ENCODE measurements around the gene CLRN1. TPM values are rescaled to one million over a fixed set of nuclear protein-coding genes. Genes with fewer than 3 reads are reported as not detected.

CLRN1 gene
- total RNA-seq, 1 donor from 2014 or later, result not detected

- DNase-seq (ENCODE audit: low read depth, low spot score), result no peak
Measured at GRCh38 chr3:150921209-150921608, 51.3 kb downstream of the CLRN1 start.

- DNase-seq (ENCODE audit: low read depth, low spot score), result no peak
Measured at GRCh38 chr3:150920236-150920635, 52.3 kb downstream of the CLRN1 start.

GRCh38 chr3:150917951-150918350 lies 54.6 kb downstream of the CLRN1 start:
- DNase-seq (ENCODE audit: low read depth, low spot score), result no peak

- DNase-seq (ENCODE audit: low read depth, low spot score), result no peak
Measured at GRCh38 chr3:150913133-150913922, 59.2 kb downstream of the CLRN1 start.

DNA sequence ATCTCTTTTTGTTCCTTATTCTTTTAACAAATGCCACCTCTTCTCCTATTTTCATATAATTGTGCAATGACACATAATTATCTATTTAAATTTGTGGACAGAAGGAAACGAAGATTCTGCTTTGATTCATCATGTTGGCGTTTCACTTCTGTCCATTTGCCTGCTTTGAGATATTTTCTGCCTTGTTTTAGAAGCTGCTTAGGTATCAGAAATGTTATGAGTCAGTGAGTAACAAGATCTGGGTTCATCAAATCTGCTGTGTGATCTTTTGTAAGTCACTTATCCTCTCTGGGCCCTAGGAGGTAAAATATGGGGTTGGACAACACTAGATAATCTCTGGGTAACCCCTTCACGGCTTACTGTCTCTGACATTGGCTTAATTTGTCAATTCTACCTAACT lies 60.0 kb downstream of the CLRN1 start:
- no peak for DNase-seq (ENCODE audit: low read depth, low spot score)

DNA sequence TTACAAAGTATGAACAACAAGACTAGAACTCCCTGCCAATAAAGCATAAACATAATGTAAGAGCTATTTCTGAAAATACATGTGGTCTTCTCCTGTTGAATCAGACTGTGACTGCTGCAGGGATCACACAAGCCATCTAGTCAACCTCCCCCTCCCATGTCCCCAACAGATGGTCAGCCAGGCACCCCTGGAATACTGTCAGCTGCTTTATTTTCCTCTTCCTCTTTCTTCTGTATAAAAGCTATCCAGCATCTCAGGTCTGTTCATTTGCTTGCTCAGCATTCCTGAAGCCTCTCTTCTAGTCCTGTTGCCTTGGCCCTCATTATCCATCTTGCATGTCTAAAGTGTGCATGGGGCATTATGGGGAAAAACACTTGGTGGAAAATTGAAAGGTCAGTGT lies 60.8 kb downstream of the CLRN1 start:
- DNase-seq (ENCODE audit: low read depth, low spot score), result no peak

DNA sequence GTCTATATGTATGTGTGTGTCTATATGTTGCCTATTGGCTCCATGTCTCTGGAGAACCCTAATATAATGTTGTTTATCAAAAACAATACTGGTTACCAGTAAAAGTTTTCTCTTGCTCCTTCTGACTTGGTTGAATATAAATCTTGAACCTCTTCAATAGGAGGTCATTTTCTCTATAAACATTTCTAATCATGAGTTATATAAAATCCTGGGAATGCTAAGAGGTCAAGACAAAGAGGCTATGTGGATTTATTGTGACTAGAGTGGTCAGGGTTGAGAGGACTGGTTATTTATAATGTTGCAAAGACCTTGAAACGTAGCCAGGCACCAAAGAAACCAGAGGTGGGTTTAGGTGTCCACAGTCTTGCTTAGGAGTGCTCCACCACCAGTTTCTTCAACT lies 66.1 kb downstream of the CLRN1 start:
- DNase-seq (ENCODE audit: low read depth, low spot score), result no peak

DNA sequence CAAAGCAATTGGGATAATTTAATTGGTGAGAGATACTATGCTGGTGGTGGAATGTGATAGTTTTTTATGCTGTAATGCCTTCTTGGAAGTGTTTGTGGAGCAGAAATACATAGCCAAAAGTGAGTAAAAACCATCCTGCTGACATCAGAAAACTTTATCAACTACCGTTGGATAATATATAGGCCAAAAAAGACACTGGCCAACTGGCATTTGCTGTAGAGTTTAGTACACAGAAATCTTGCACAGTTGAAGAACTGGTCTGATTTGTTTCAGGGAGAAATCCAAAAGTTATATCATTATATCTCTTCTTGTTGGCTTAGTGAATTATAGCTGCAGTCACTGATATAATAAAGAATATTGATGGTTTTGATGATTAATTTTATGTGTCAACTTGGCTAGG lies 66.8 kb downstream of the CLRN1 start:
- no peak for DNase-seq (ENCODE audit: low read depth, low spot score)

GRCh38 chr3:150905339-150905738 lies 67.2 kb downstream of the CLRN1 start, which contains the start of gene MINDY4B:
Gene MINDY4B, minus strand, starts transcription at chr3:150905439. Its CDS starts 0 bp downstream, at chr3:150905439.
- DNase-seq (ENCODE audit: low read depth, low spot score), result no peak

GRCh38 chr3:150902988-150903387 lies 69.5 kb downstream of the CLRN1 start:
- DNase-seq (ENCODE audit: low read depth, low spot score), result no peak

DNA sequence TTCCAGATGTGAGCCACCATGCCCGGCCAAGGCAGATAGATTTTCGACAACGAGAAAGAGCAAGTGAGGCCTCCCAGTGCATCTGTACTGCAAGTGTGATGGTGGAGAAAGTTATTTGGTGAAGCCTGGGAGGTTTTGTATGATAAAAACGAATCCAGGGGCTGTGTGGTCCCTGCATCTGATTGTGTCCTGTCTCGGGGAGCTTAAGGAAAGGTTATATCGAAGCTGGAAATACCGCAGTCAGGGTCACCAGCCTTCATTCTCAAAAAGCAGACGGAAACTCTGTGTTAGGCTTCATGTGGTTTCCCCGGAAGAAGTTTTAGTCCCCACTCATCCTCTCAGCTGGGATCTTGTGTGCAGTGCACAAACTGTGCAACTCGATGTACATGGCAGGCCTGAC lies 70.7 kb downstream of the CLRN1 start:
- DNase-seq (ENCODE audit: low read depth, low spot score), result no peak

GRCh38 chr3:150899141-150899540 lies 73.4 kb downstream of the CLRN1 start:
- no peak for DNase-seq (ENCODE audit: low read depth, low spot score)

DNA sequence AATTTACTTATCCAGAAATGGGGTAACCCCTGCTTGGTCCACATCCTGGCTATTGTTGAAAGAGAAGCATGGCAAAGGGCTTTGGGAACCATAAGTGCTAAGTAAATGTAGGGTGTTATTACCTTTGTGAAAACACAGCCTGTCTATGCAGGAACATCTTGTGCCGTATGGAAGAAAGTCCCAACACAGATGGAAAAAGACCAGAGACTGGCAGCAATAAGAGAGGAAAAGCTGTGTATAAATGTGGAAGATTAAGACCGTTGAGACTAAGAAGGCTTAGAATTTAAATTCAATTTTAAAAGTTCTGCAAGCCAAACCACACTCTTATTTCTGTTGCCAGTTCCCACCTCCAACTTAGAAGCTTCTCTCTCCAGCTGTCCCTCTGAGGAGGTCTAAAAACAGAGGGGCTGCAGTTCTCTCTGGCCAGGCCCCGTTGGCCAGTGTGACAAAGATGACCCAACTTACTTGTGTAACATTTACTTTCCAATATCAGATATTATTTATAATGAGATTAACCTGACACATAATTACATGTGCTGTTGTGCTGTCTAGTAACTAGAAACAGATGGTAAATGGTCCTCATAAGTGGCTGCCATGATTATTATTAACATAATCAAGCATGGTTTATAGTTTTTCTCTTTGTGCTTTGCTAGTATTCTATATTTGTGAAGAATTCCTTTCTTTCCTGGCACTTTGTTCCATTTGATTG lies 74.3 kb downstream of the CLRN1 start:
- no peak for DNase-seq (ENCODE audit: low read depth, low spot score)

GRCh38 chr3:150897592-150897991 lies 74.9 kb downstream of the CLRN1 start:
- DNase-seq (ENCODE audit: low read depth, low spot score), result no peak

GRCh38 chr3:150890831-150891230 lies 81.7 kb downstream of the CLRN1 start:
- no peak for DNase-seq (ENCODE audit: low read depth, low spot score)

GRCh38 chr3:150890295-150890694 lies 82.2 kb downstream of the CLRN1 start:
- DNase-seq (ENCODE audit: low read depth, low spot score), result no peak

DNA sequence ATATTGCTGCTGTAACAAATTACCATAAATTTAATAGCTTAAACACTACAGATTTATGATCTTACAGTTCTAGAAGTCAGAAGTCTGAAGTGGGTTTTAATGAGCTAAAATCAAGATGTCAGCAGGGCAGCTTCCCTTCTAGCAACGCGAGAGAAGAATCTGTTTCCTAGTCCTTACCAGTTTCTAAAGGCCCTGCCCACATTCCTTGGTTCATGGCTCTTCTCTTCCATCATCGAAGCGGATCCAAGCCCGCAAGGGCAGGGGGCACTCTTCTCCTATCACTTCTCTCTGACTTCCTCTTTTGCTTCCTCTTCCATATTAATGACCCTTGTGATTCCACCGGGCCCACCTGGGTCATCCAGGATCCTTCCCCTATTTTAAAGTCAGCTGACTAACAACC lies 83.4 kb downstream of the CLRN1 start:
- no peak for DNase-seq (ENCODE audit: low read depth, low spot score)

DNA sequence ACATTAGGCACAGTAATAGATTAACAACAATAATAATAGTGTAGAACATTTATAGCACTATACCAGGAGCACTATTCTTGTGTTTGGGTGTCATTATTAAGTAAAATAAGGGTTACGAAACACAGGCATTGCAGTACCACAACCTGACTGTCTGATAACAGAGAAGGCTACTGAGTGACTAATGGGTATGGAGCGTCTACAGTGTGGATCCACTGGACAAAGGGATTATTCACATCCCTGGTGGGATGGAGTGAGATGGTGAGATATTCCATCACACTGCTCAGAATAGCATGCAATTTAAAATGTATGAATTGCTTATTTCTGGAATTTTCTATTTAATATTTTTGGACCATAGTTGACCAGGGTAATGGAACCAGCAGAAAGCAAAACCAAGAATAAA lies 85.5 kb downstream of the CLRN1 start:
- DNase-seq (ENCODE audit: low read depth, low spot score), result no peak

- no peak for DNase-seq (ENCODE audit: low read depth, low spot score)
Measured at GRCh38 chr3:150885535-150885934, 87.0 kb downstream of the CLRN1 start.

DNA sequence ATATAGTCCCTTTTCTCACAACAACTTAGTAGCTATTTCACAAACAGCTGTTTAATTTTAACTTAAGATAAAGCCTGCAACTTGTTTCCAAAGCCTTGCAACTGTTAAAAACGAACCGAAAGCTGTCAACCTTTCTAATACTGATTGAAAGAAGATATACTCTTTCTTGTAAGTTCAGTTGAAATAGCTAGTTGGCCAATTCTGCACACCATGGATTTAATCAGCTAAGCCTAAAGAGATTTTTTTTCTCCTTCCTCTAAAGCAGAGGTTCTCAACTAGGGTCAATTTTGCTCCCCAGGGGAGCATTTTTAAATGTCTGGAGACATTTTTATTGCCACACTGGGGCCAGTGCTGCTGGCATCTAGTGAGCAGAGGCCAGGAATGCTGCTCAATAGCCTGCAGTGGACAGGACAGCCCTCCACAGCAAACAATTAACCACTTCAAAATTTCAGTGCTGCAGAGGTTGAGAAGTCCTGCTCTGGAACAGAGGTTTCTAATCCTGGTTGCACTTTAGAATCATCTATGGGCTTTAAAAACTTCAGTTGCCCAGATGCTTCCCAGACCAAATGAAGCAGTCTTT lies 93.4 kb downstream of the CLRN1 start:
- DNase-seq (ENCODE audit: low read depth, low spot score), result no peak

DNA sequence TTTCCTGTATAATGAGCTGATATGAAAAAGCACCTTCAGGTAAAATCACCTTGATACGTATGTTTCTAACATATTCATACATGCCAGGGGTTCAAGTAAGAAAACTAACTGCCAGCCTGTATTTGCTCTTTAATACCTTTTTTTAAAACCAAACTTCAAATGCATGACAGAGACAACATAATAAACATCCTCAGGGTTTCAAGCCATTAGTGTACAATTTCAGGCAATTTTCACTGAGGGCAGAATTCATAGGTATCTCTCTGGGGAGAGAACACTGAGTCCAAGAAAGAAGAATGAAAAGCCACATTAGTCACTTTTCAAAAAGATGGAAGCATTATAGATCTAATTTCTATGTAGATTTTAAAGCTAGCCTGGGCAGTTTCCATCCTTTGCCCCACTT lies 94.2 kb downstream of the CLRN1 start:
- no peak for DNase-seq (ENCODE audit: low read depth, low spot score)

DNA sequence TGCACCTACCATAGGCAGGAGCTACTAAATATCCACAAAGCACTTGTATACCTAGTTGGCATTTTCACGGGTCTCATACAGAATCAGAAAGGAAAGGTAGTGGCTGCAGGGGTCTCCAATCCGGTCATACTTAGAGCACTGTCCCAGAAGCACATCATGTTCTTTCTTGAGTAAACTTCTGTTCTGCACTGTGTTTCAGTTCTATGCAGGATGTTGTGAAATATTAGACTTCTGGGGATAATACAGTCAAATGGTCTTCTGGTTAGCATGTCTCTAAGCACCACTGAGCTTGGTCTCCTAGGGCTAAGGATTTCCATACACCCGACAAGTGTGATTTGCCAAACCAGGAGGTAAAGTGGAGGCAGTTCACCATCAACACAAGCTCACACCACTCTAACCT lies 95.2 kb downstream of the CLRN1 start:
- no peak for DNase-seq (ENCODE audit: low read depth, low spot score)
